GM12864 (cell line): ENCODE data around the gene HSF5.
A peak's percentile ranks its signal among the peaks of the same experiment; 100 is the strongest.

Experiments
- DNase-seq: peaks from one replicate; pipeline ENCODE4 v3.0.0-alpha.2; 2011; ENCODE audit warnings: low read depth
- H3K4me3 ChIP-seq: 2 replicates; pipeline ENCODE4 v1.5.1; 2011; ENCODE audit warnings: mild to moderate bottlenecking, low read depth, low read length, control low read depth
- CTCF ChIP-seq: IDR thresholded peaks from 2 replicates; pipeline ENCODE4 v1.5.1; 2011; ENCODE audit warnings: low read depth, mild to moderate bottlenecking, moderate library complexity, low read length, control low read depth, inconsistent platforms; ENCODE audit errors: missing control alignments

The HSF5 gene

GRCh38 chr17:58452738-58453137 lies 35.5 kb downstream of the HSF5 start:
- DNase-seq = no peak
- no peak for TF ChIP-seq CTCF
- no peak overlapping the region for H3K4me3 ChIP-seq

- H3K4me3 ChIP-seq = no peak overlapping the region
- peak; percentile 90 for TF ChIP-seq CTCF
- DNase-seq = peak; percentile 71
These were observed 40.9 kb downstream of the HSF5 start for GRCh38 chr17:58447039-58447975.

- DNase-seq = no peak
- H3K4me3 ChIP-seq = no peak overlapping the region
- no peak for TF ChIP-seq CTCF
These were observed 42.1 kb downstream of the HSF5 start for GRCh38 chr17:58446086-58446485.

- no peak for TF ChIP-seq CTCF
- no peak overlapping the region for H3K4me3 ChIP-seq
- DNase-seq = no peak
These were observed 51.4 kb downstream of the HSF5 start for GRCh38 chr17:58436805-58437239.

GRCh38 chr17:58436245-58436644 lies 52.0 kb downstream of the HSF5 start:
- no peak for TF ChIP-seq CTCF
- no peak overlapping the region for H3K4me3 ChIP-seq
- no peak for DNase-seq

- DNase-seq = no peak
- no peak overlapping the region for H3K4me3 ChIP-seq
- TF ChIP-seq CTCF = no peak
These were observed 55.2 kb downstream of the HSF5 start for GRCh38 chr17:58432806-58433573.
